Mesodermal cell (in vitro differentiated cells): ENCODE measurements around the gene DOCK9.

Experiments
- H3K27ac ChIP-seq: 2 replicates; pipeline ENCODE4 v1.7.0; 2013; ENCODE audit warnings: mild to moderate bottlenecking, low read depth, low read length, moderate library complexity; ENCODE audit not compliant: severe bottlenecking
- H3K36me3 ChIP-seq: 2 replicates; pipeline ENCODE4 v1.7.1; 2013; ENCODE audit warnings: mild to moderate bottlenecking, low read length, moderate library complexity; ENCODE audit not compliant: control insufficient read depth, insufficient read depth
- H3K4me1 ChIP-seq: one replicate; pipeline ENCODE4 v1.7.1; 2013; ENCODE audit warnings: mild to moderate bottlenecking, low read length; ENCODE audit not compliant: insufficient read depth, control insufficient read depth, poor library complexity, severe bottlenecking
- H3K4me3 ChIP-seq: 2 replicates; pipeline ENCODE4 v1.7.0; 2013; ENCODE audit warnings: low read length, control low read depth, mild to moderate bottlenecking; ENCODE audit not compliant: insufficient read depth, poor library complexity, severe bottlenecking; ENCODE audit errors: extremely low read depth
- H3K9me3 ChIP-seq: 2 replicates; pipeline ENCODE4 v1.7.1; 2013; ENCODE audit warnings: mild to moderate bottlenecking, low read length, moderate library complexity; ENCODE audit not compliant: control insufficient read depth
- WGBS, 2 experiments: methylation state at CpG; one replicate each; pipeline ENCODE4 v1.1.5; 2013; ENCODE audit warnings: missing lambda C conversion rate in 2 of 2; ENCODE audit not compliant: insufficient coverage in 2 of 2; 5-methylcytosine and 5-hydroxymethylcytosine counted together

Gene DOCK9

GRCh38 chr13:98798849-98799645 lies 178.8 kb downstream of the DOCK9 start:
- no peak overlapping the region for H3K4me3 ChIP-seq
- no peak overlapping the region for H3K27ac ChIP-seq
- no peaks in the 10 kb centered on the region for H3K4me1 ChIP-seq
- no peaks in the 10 kb centered on the region for H3K9me3 ChIP-seq
- no CpG with 5 or more reads among the region's 5 CpGs for WGBS, 2 experiments
- peaks cover 78% of the 10 kb centered on the region for H3K36me3 ChIP-seq

GRCh38 chr13:98797456-98797855 lies 180.4 kb downstream of the DOCK9 start:
- 97 to 100% methylated on average over 2 to 6 of the region's 6 CpGs for WGBS, 2 experiments

GRCh38 chr13:98796798-98797197 lies 181.1 kb downstream of the DOCK9 start:
- H3K27ac ChIP-seq = no peak overlapping the region
- WGBS, 2 experiments = 90 to 98% methylated on average over 4 to 8 of the region's 10 CpGs
- no peaks in the 10 kb centered on the region for H3K4me1 ChIP-seq
- H3K9me3 ChIP-seq = no peaks in the 10 kb centered on the region
- no peak overlapping the region for H3K4me3 ChIP-seq
- peaks cover 75% of the 10 kb centered on the region for H3K36me3 ChIP-seq

More at GRCh38 chr13:98797456-98797855, 180.4 kb downstream of the DOCK9 start:
- no peak overlapping the region for H3K27ac ChIP-seq
- peaks cover 77% of the 10 kb centered on the region for H3K36me3 ChIP-seq
- no peaks in the 10 kb centered on the region for H3K9me3 ChIP-seq
- no peaks in the 10 kb centered on the region for H3K4me1 ChIP-seq
- no peak overlapping the region for H3K4me3 ChIP-seq

- Histone ChIP-seq H3K9me3 (no peaks in the 10 kb centered on the region), H3K36me3 (peaks cover 72% of the 10 kb centered on the region), H3K4me3 (no peak overlapping the region), H3K4me1 (no peaks in the 10 kb centered on the region), H3K27ac (no peak overlapping the region)
- 88 to 97% methylated on average over 3 to 5 of the region's 5 CpGs for WGBS, 2 experiments
Measured at GRCh38 chr13:98796191-98796590, 181.7 kb downstream of the DOCK9 start.

- no peaks in the 10 kb centered on the region for H3K9me3 ChIP-seq
- no peak overlapping the region for H3K27ac ChIP-seq
- H3K4me1 ChIP-seq = no peaks in the 10 kb centered on the region
- peaks cover 69% of the 10 kb centered on the region for H3K36me3 ChIP-seq
- no peak overlapping the region for H3K4me3 ChIP-seq
- WGBS, 2 experiments = 88 to 89% methylated on average over 5 to 6 of the region's 6 CpGs
Measured at GRCh38 chr13:98795220-98795619, 182.6 kb downstream of the DOCK9 start.

- WGBS, 2 experiments = 92 to 93% methylated on average over 10 to 11 of the region's 12 CpGs
- Histone ChIP-seq H3K27ac (no peak overlapping the region), H3K4me3 (no peak overlapping the region), H3K36me3 (peaks cover 64% of the 10 kb centered on the region), H3K4me1 (no peaks in the 10 kb centered on the region), H3K9me3 (no peaks in the 10 kb centered on the region)
Measured at GRCh38 chr13:98794498-98794897, 183.4 kb downstream of the DOCK9 start.

GRCh38 chr13:98792785-98793495 lies 184.9 kb downstream of the DOCK9 start:
- H3K27ac ChIP-seq = no peak overlapping the region
- 90 to 91% methylated on average over 9 of the region's 11 CpGs for WGBS, 2 experiments
- no peaks in the 10 kb centered on the region for H3K9me3 ChIP-seq

GRCh38 chr13:98792321-98792720 lies 185.5 kb downstream of the DOCK9 start:
- H3K4me3 ChIP-seq = no peak overlapping the region
- H3K36me3 ChIP-seq = peaks cover 49% of the 10 kb centered on the region
- H3K27ac ChIP-seq = no peak overlapping the region
- 98 to 100% methylated on average over 4 to 8 of the region's 9 CpGs for WGBS, 2 experiments
- no peaks in the 10 kb centered on the region for H3K9me3 ChIP-seq
- H3K4me1 ChIP-seq = no peaks in the 10 kb centered on the region

More at GRCh38 chr13:98792785-98793495, 184.9 kb downstream of the DOCK9 start:
- Histone ChIP-seq H3K36me3 (peaks cover 55% of the 10 kb centered on the region), H3K4me3 (no peak overlapping the region), H3K4me1 (no peaks in the 10 kb centered on the region)

- Histone ChIP-seq H3K27ac (no peak overlapping the region), H3K4me3 (no peak overlapping the region), H3K9me3 (no peaks in the 10 kb centered on the region), H3K4me1 (no peaks in the 10 kb centered on the region), H3K36me3 (peaks cover 42% of the 10 kb centered on the region)
- 95 to 98% methylated on average over 7 of the region's 7 CpGs for WGBS, 2 experiments
Measured at GRCh38 chr13:98791611-98792010, 186.3 kb downstream of the DOCK9 start.

GRCh38 chr13:98787996-98788395 lies 189.9 kb downstream of the DOCK9 start:
- Histone ChIP-seq H3K4me1 (no peaks in the 10 kb centered on the region), H3K36me3 (peaks cover 9% of the 10 kb centered on the region), H3K9me3 (no peaks in the 10 kb centered on the region), H3K4me3 (no peak overlapping the region), H3K27ac (no peak overlapping the region)
- 84 to 99% methylated on average over 9 of the region's 9 CpGs for WGBS, 2 experiments

GRCh38 chr13:98787173-98787572 lies 190.7 kb downstream of the DOCK9 start:
- no peak overlapping the region for H3K27ac ChIP-seq
- H3K36me3 ChIP-seq = peaks cover under 1% of the 10 kb centered on the region
- H3K4me1 ChIP-seq = no peaks in the 10 kb centered on the region
- no peak overlapping the region for H3K4me3 ChIP-seq
- no peaks in the 10 kb centered on the region for H3K9me3 ChIP-seq
- 84% methylated on average over 8 of the region's 10 CpGs for WGBS, 2 experiments
